Measurements from ENCODE around the gene FBXW4. TPM values are rescaled to one million over a fixed set of nuclear protein-coding genes. Genes with fewer than 3 reads are reported as not detected.

Gene FBXW4
- total RNA-seq, 1 experiment from 2014 or later: 15.7 TPM

- TF ChIP-seq, protein P1, sequence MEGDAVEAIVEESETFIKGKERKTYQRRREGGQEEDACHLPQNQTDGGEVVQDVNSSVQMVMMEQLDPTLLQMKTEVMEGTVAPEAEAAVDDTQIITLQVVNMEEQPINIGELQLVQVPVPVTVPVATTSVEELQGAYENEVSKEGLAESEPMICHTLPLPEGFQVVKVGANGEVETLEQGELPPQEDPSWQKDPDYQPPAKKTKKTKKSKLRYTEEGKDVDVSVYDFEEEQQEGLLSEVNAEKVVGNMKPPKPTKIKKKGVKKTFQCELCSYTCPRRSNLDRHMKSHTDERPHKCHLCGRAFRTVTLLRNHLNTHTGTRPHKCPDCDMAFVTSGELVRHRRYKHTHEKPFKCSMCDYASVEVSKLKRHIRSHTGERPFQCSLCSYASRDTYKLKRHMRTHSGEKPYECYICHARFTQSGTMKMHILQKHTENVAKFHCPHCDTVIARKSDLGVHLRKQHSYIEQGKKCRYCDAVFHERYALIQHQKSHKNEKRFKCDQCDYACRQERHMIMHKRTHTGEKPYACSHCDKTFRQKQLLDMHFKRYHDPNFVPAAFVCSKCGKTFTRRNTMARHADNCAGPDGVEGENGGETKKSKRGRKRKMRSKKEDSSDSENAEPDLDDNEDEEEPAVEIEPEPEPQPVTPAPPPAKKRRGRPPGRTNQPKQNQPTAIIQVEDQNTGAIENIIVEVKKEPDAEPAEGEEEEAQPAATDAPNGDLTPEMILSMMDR (IDR thresholded peaks at IDR 0.05; ENCODE audit: unreplicated experiment): no peak
- Mint-ChIP-seq H3K9me3 (ENCODE audit: low read depth, unreplicated experiment) (no peaks in the 10 kb centered on the region), H3K4me1 (ENCODE audit: low read depth, unreplicated experiment) (no peaks in the 10 kb centered on the region), H3K27ac (ENCODE audit: unreplicated experiment) (no peak overlapping the region), H3K27me3 (ENCODE audit: unreplicated experiment) (no peaks in the 10 kb centered on the region), H3K4me3 (ENCODE audit: low read depth, unreplicated experiment) (no peak overlapping the region), H3K36me3 (ENCODE audit: insufficient read depth, unreplicated experiment) (no peaks in the 10 kb centered on the region)
- no TSS peak for BruUV-seq (replicated peaks)
- intact Hi-C loops (cut with micrococcal nuclease; ENCODE audit: unreplicated experiment): no loop called here
- CTCF ChIA-PET: no interaction called here
- DNase-seq: no peak
These were observed 82.1 kb downstream of the FBXW4 start for GRCh38 chr10:101612872-101613271.

DNA sequence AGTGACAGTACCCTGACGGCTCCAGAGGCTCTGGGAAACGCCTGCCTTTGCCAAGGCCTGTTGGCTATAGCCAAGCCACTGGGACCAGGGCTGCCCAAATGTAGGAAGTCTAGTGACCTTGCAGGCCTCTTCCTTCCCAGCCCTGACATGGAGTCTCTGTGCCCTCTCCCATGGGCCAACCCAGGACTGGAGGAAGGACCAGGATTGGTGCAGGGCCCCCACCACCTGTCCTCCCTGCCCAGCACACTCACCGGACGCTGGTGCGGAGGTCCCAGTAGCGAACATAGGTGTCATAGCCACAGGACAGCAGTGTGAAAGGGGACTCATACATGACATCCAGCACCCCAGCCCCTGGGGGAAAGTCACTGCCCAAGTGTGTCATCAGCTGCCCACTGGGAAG lies 82.9 kb downstream of the FBXW4 start:
- Mint-ChIP-seq H3K36me3 (ENCODE audit: insufficient read depth, unreplicated experiment) (no peaks in the 10 kb centered on the region), H3K27me3 (ENCODE audit: unreplicated experiment) (no peaks in the 10 kb centered on the region), H3K9me3 (ENCODE audit: low read depth, unreplicated experiment) (no peaks in the 10 kb centered on the region), H3K4me1 (ENCODE audit: low read depth, unreplicated experiment) (no peaks in the 10 kb centered on the region), H3K27ac (ENCODE audit: unreplicated experiment) (no peak overlapping the region), H3K4me3 (ENCODE audit: low read depth, unreplicated experiment) (no peak overlapping the region)
- no TSS peak for BruUV-seq (replicated peaks)
- no peak for DNase-seq
- intact Hi-C loops (cut with micrococcal nuclease; ENCODE audit: unreplicated experiment): no loop called here
- TF ChIP-seq, protein P1 (IDR thresholded peaks at IDR 0.05; ENCODE audit: unreplicated experiment): no peak
- CTCF ChIA-PET: no interaction called here

DNA sequence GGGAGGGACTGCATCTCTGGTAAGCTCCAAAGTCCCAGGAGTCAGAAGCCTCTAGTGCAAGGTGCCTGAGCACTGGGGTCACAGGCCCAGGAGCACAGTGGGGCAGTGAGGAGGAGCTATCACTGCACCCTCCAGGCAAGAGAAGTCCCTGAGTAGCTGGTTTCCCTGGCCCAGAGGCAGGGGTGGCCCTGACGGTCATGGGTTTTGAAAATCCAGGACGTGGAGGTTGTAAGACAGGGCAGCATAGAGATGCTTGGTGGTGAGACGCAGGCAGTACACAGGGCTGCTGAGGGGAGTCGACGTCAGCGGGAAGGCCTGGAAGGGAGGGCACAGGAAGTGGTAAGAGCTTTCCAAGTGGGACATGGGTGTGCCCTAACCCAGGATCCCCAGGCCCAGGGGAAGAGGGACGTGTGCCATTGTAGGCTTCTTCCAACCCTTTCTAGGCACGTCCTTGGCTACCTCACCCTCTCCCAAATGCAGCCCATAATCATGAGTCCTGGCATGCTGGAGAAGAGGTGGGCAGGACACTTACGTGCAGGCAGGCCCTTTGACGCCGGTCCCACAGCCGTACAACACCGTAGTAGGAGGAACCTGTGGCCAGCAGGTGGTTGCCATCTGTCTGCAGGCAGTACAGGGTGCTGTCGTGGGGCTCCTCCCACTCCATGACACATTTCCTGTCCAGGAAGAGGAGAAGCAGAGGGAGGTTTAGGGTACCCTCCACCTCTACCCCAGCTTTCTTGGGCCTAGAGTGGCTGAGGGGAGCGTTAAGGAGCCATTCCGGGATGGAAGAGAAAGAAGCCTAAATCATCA lies 83.7 kb downstream of the FBXW4 start:
- Mint-ChIP-seq H3K27me3 (ENCODE audit: unreplicated experiment) (no peaks in the 10 kb centered on the region), H3K36me3 (ENCODE audit: insufficient read depth, unreplicated experiment) (no peaks in the 10 kb centered on the region), H3K9me3 (ENCODE audit: low read depth, unreplicated experiment) (no peaks in the 10 kb centered on the region), H3K4me3 (ENCODE audit: low read depth, unreplicated experiment) (no peak overlapping the region), H3K4me1 (ENCODE audit: low read depth, unreplicated experiment) (no peaks in the 10 kb centered on the region), H3K27ac (ENCODE audit: unreplicated experiment) (no peak overlapping the region)
- DNase-seq: no peak
- CTCF ChIA-PET: no interaction called here
- intact Hi-C loops (cut with micrococcal nuclease; ENCODE audit: unreplicated experiment): no loop called here
- no TSS peak for BruUV-seq (replicated peaks)
- TF ChIP-seq, protein P1 (IDR thresholded peaks at IDR 0.05; ENCODE audit: unreplicated experiment): no peak

- CTCF ChIA-PET: no interaction called here
- no TSS peak for BruUV-seq (replicated peaks)
- Mint-ChIP-seq H3K27ac (ENCODE audit: unreplicated experiment) (no peak overlapping the region), H3K4me3 (ENCODE audit: low read depth, unreplicated experiment) (no peak overlapping the region), H3K4me1 (ENCODE audit: low read depth, unreplicated experiment) (no peaks in the 10 kb centered on the region), H3K9me3 (ENCODE audit: low read depth, unreplicated experiment) (no peaks in the 10 kb centered on the region), H3K27me3 (ENCODE audit: unreplicated experiment) (no peaks in the 10 kb centered on the region), H3K36me3 (ENCODE audit: insufficient read depth, unreplicated experiment) (no peaks in the 10 kb centered on the region)
- DNase-seq: no peak
- TF ChIP-seq, protein P1 (IDR thresholded peaks at IDR 0.05; ENCODE audit: unreplicated experiment): no peak
- intact Hi-C loops (cut with micrococcal nuclease; ENCODE audit: unreplicated experiment): no loop called here
These were observed 85.5 kb downstream of the FBXW4 start for GRCh38 chr10:101609481-101609880.
